Placental epithelial cell (primary cell): Measurements from ENCODE around the gene TARM1. TPM values are rescaled to one million over a fixed set of nuclear protein-coding genes. Genes with fewer than 3 reads are reported as not detected.

Experiments used
- small RNA-seq: library from RNA; depleted of rRNA; stranded (forward); fragments of <200 nt; gene quantifications from one replicate; pipeline ENCODE3, GENCODE V24; 2012
- total RNA-seq: library from RNA; depleted of rRNA; stranded (reverse); fragments of >200 nt; gene quantifications from 2 replicates; pipeline ENCODE4 v1.2.3, GENCODE V29; 2012

Gene TARM1
- not detected in 2 replicates for total RNA-seq

DNA sequence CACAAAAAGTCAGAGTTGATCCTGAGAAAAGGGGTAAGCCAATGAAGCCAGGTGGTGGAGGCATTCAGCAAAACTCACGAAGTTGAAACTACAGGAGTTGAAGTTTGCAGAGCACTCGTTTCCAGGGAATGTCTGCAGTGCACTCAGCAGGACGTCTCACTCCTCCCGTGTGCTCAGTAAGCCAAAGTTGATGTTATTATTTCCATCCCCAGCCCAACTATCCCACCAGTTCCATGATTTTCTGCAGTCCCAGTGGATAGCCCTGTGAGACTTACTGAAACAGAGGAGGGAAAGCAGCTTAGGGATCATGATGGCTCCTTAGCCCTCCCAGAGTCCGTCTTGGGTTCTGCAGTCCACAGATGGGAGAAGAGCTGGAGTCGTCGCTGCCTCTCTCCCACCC is at the start of gene TARM1:
TSS of gene TARM1 (minus strand) at position 334 of the 400 bp plus-strand sequence. CDS start at position 309, 25 bp downstream.

DNA sequence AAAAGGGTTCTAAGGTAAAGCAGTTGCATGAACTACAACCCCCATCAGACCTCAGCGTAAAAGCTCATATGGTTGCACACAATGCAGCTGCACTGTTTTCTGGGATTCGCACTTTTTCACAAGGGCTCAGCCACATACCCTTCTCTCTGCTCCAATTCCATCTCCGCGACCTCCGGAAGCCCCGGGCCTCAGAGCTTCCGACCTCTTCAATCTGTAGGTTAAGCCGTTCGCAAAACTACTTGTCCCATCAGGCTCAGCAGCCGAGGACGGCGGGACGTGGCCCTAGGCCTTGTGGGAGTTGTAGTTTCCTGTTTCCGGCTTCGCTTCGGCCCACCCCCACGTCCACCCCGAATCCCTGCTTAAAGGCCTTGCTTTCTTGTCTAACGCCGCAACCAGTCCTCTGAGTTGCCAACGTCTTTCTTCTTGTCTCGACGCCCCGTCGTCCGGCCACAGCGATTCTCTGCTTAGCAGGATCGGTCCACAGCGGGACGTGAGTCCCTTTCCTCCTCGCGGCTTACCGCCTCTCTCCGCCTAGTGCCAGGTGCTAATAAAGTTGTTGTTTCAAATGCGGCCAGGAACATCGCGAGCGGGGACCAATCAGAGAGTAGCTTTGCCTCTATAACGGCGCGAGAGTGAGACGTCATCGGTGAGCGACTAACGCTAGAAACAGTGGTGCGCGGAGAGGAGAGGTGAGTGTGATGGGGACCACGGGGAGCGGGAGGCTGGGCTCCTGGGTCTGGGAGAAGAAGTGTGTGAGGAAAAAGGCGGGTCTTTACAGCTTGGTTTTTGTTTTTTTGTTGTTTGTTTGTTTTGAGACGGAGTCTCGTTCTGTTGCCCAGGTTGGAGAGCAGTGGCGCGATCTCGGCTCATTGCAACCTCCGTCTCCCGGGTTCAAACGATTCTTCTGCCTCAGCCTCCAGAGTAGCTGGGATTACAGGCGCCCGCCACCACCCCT is 34.2 kb upstream of the TARM1 start, which contains the start of the genes PRPF31 and TFPT:
TSS of gene PRPF31 (plus strand) at position 646 of the 955 bp plus-strand sequence. CDS start 2,525 bp downstream, outside the sequence.
TSS of gene TFPT (minus strand) at position 549 of the 955 bp plus-strand sequence. CDS start at position 161, 388 bp downstream.

GRCh38 chr19:54102421-54103169 is 21.4 kb upstream of the TARM1 start, which contains the start of gene NDUFA3:
Gene NDUFA3, plus strand, starts transcription at chr19:54102855. Its CDS starts 24 bp downstream, at chr19:54102879.

DNA sequence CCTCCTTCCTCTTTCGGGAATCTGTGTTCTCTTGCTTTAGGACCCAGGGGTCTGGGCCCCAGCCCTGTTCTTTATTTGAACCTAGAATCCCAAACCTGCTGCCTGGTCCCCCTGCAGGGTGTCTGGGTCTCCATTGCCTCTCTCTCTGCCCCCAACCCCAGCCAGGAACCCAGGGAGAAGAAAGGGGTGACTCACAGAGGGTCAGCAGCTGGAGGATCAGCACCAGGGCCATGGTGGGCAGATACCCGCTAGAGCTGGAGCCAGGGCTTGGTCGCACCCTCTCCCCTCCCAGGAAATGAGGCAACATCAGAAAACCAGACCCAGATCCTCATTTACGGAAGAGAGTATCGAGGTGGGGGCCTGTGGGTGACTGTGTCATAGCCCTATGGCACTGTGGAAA is 19.4 kb upstream of the TARM1 start, which contains the start of gene OSCAR:
TSS of gene OSCAR (minus strand) at position 243 of the 400 bp plus-strand sequence. CDS start at position 232, 11 bp downstream.

GRCh38 chr19:54063350-54064116 is 17.6 kb downstream of the TARM1 start, which contains the start of gene VSTM1:
Gene VSTM1, minus strand, starts transcription at chr19:54063897. Its CDS starts 120 bp downstream, at chr19:54063777.

Small RNAs within 50 kb of the gene (small RNA-seq; reads per million reads assigned to genes)
- not detected for gene AC012314.20

Other genes with a start within 250 kb of the TARM1 start
- 15.7 and 22.9 TPM in 2 replicates for gene MYADM, start 213.5 kb downstream of the TARM1 start, total RNA-seq
- not detected in 2 replicates for gene PRKCG, start 199.2 kb downstream of the TARM1 start, total RNA-seq
- not detected in 2 replicates for gene CACNG7, start 172.1 kb downstream of the TARM1 start, total RNA-seq
- gene CACNG8, start 118.4 kb downstream of the TARM1 start, total RNA-seq = not detected in 2 replicates
- gene CACNG6, start 89.7 kb downstream of the TARM1 start, total RNA-seq = not detected in 2 replicates
- gene VSTM1, start 17.5 kb downstream of the TARM1 start, total RNA-seq = not detected in 2 replicates
- gene OSCAR, start 19.4 kb upstream of the TARM1 start, total RNA-seq = 0.33 and 0.39 TPM in 2 replicates
- gene NDUFA3, start 21.5 kb upstream of the TARM1 start, total RNA-seq = 13.0 and 14.6 TPM in 2 replicates
- 9.5 and 10.6 TPM in 2 replicates for gene TFPT, start 34.3 kb upstream of the TARM1 start, total RNA-seq
- 45.9 and 57.4 TPM in 2 replicates for gene PRPF31, start 34.4 kb upstream of the TARM1 start, total RNA-seq
- 13.3 and 15.8 TPM in 2 replicates for gene CNOT3, start 56.4 kb upstream of the TARM1 start, total RNA-seq
- 3.1 and 6.3 TPM in 2 replicates for gene LENG1, start 78.4 kb upstream of the TARM1 start, total RNA-seq
- gene TMC4, start 91.8 kb upstream of the TARM1 start, total RNA-seq = 0.11 and 5.5 TPM in 2 replicates
- gene MBOAT7, start 108.2 kb upstream of the TARM1 start, total RNA-seq = 72.2 and 76.8 TPM in 2 replicates
- 89.5 and 106 TPM in 2 replicates for gene TSEN34, start 109.9 kb upstream of the TARM1 start, total RNA-seq
- 1,297 and 1,995 TPM in 2 replicates for gene RPS9, start 119.5 kb upstream of the TARM1 start, total RNA-seq
- gene LILRB3, start 141.6 kb upstream of the TARM1 start, total RNA-seq = not detected in 2 replicates
- not detected in 2 replicates for gene LILRA6, start 161.4 kb upstream of the TARM1 start, total RNA-seq
- gene LILRB5, start 175.9 kb upstream of the TARM1 start, total RNA-seq = not detected in 2 replicates
- gene LILRB2, start 199.7 kb upstream of the TARM1 start, total RNA-seq = not detected in 2 replicates
- gene LILRA5, start 231.8 kb upstream of the TARM1 start, total RNA-seq = not detected in 2 replicates